Measurements from ENCODE around the gene FCRL4. TPM values are rescaled to one million over a fixed set of nuclear protein-coding genes. Genes with fewer than 3 reads are reported as not detected.
"Not testable (repeated sequence)": the region's sequence is repeated elsewhere in the genome, so short reads cannot be mapped to it uniquely, and the experiment has no call there.

Gene FCRL4
- total RNA-seq, 4 donors from 2014 or later = 2.5 TPM; not detected in 3

GRCh38 chr1:157562515-157562914 lies 35.4 kb downstream of the FCRL4 start:
- peaks cover 0 to 5% (median 0%) of the 10 kb centered on the region in 4 donors for H3K4me1 ChIP-seq
- DNase-seq = no peak
- no peaks in the 10 kb centered on the region for H3K27me3 ChIP-seq
- no peaks in the 10 kb centered on the region for H3K9me3 ChIP-seq
- H3K36me3 ChIP-seq = no peaks in the 10 kb centered on the region
- peak overlapping the region in 1 of 4 donors; percentile 19 for H3K27ac ChIP-seq
- H3K4me3 ChIP-seq = no peak overlapping the region
- TF ChIP-seq POLR2A (IDR thresholded peaks at IDR 0.05) = no peak
- TF ChIP-seq CTCF (IDR thresholded peaks at IDR 0.05) = no peak

- H3K27ac ChIP-seq = no peak overlapping the region
- DNase-seq = no peak
- TF ChIP-seq CTCF (IDR thresholded peaks at IDR 0.05) = no peak
- TF ChIP-seq POLR2A (IDR thresholded peaks at IDR 0.05) = no peak
- no peaks in the 10 kb centered on the region for H3K36me3 ChIP-seq
- H3K27me3 ChIP-seq = no peaks in the 10 kb centered on the region
- H3K9me3 ChIP-seq = no peaks in the 10 kb centered on the region
- H3K4me3 ChIP-seq = no peak overlapping the region
- peaks cover 0 to 5% (median 0%) of the 10 kb centered on the region in 4 donors for H3K4me1 ChIP-seq
Measured at GRCh38 chr1:157558119-157558518, 39.8 kb downstream of the FCRL4 start.

GRCh38 chr1:157551694-157552693 lies 45.9 kb downstream of the FCRL4 start, which contains the start of gene FCRL5:
TSS of gene FCRL5 (minus strand) at chr1:157552515. CDS start at chr1:157552362, 153 bp downstream.
- Histone ChIP-seq H3K4me1 (peaks cover 0 to 5% (median 0%) of the 10 kb centered on the region in 4 donors), H3K4me3 (peak within 1 kb of the TSS in 2 of 4 donors; percentile 30 to 39), H3K36me3 (no peaks in the 10 kb centered on the region), H3K9me3 (no peaks in the 10 kb centered on the region), H3K27ac (peak within 1 kb of the TSS in 2 of 4 donors; percentile 44 to 72), H3K27me3 (no peaks in the 10 kb centered on the region)
- no peak for DNase-seq
- TF ChIP-seq POLR2A (IDR thresholded peaks at IDR 0.05) = no peak
- no peak for TF ChIP-seq CTCF (IDR thresholded peaks at IDR 0.05)

GRCh38 chr1:157548081-157548480 lies 49.8 kb downstream of the FCRL4 start:
- not testable (repeated sequence) for H3K27me3 ChIP-seq, H3K36me3 ChIP-seq, DNase-seq, H3K27ac ChIP-seq, H3K4me1 ChIP-seq, H3K9me3 ChIP-seq, H3K4me3 ChIP-seq

GRCh38 chr1:157542676-157543075 lies 55.2 kb downstream of the FCRL4 start:
- Histone ChIP-seq H3K27ac (no peak overlapping the region), H3K36me3 (no peaks in the 10 kb centered on the region), H3K4me1 (no peaks in the 10 kb centered on the region), H3K9me3 (no peaks in the 10 kb centered on the region), H3K27me3 (no peaks in the 10 kb centered on the region), H3K4me3 (no peak overlapping the region)
- no peak for DNase-seq
- TF ChIP-seq POLR2A (IDR thresholded peaks at IDR 0.05) = no peak
- no peak for TF ChIP-seq CTCF (IDR thresholded peaks at IDR 0.05)

GRCh38 chr1:157540852-157541251 lies 57.0 kb downstream of the FCRL4 start:
- no peak for DNase-seq
- Histone ChIP-seq H3K4me3 (no peak overlapping the region), H3K4me1 (no peaks in the 10 kb centered on the region), H3K9me3 (no peaks in the 10 kb centered on the region), H3K27ac (no peak overlapping the region), H3K36me3 (no peaks in the 10 kb centered on the region), H3K27me3 (no peaks in the 10 kb centered on the region)
- TF ChIP-seq CTCF (IDR thresholded peaks at IDR 0.05) (no peak), POLR2A (IDR thresholded peaks at IDR 0.05) (no peak)

All from Peyer's patch (tissue), 4 donors.